ENCODE measurements around the gene NR3C1.

GRCh38 chr5:143318833-143319232 is 84.7 kb downstream of the NR3C1 start:
- no peak for TF ChIP-seq CTCF (IDR thresholded peaks at IDR 0.05 in 4 of 5, conservative IDR thresholded peaks at IDR 0.05 in 1 of 5)
- no peak for TF ChIP-seq POLR2A (IDR thresholded peaks at IDR 0.05)

Data from gastrocnemius medialis (tissue), 4 donors.